RKO (cell line): ENCODE data around the gene SLC26A9.

Source experiments
- DNase-seq: peaks from one replicate; pipeline ENCODE4 v3.0.0-alpha.2; 2016; ENCODE audit warnings: low spot score

SLC26A9 gene, protein sequence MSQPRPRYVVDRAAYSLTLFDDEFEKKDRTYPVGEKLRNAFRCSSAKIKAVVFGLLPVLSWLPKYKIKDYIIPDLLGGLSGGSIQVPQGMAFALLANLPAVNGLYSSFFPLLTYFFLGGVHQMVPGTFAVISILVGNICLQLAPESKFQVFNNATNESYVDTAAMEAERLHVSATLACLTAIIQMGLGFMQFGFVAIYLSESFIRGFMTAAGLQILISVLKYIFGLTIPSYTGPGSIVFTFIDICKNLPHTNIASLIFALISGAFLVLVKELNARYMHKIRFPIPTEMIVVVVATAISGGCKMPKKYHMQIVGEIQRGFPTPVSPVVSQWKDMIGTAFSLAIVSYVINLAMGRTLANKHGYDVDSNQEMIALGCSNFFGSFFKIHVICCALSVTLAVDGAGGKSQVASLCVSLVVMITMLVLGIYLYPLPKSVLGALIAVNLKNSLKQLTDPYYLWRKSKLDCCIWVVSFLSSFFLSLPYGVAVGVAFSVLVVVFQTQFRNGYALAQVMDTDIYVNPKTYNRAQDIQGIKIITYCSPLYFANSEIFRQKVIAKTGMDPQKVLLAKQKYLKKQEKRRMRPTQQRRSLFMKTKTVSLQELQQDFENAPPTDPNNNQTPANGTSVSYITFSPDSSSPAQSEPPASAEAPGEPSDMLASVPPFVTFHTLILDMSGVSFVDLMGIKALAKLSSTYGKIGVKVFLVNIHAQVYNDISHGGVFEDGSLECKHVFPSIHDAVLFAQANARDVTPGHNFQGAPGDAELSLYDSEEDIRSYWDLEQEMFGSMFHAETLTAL

DNA sequence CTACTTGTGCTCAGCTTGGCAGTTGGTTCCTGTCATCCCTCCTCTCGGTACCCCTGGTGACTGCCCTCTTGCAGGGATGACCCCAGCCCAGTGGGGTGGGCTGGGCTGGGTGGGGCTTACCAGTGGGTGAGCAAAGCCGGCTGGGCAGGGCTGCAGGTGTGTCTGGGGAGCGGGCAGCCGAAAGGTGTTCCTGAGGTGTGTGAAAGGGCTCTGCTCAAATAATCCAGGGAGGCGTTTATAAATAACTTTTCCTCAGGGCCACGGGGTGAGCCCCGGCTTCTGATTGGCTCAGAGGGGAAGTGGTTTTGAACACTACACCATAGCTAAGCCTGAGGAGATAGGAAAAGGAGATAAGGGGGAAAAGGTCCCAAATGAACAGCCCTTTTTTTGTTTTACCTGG, at the start of gene SLC26A9:
TSS of gene SLC26A9 (minus strand) at position 212 of the 400 bp plus-strand sequence. CDS start 7,636 bp downstream, outside the sequence.
- no peak for DNase-seq

GRCh38 chr1:205992218-205992882, 49.1 kb upstream of the SLC26A9 start:
- no peak for DNase-seq

- no peak for DNase-seq
Measured at GRCh38 chr1:205991237-205991636, 48.0 kb upstream of the SLC26A9 start.

DNA sequence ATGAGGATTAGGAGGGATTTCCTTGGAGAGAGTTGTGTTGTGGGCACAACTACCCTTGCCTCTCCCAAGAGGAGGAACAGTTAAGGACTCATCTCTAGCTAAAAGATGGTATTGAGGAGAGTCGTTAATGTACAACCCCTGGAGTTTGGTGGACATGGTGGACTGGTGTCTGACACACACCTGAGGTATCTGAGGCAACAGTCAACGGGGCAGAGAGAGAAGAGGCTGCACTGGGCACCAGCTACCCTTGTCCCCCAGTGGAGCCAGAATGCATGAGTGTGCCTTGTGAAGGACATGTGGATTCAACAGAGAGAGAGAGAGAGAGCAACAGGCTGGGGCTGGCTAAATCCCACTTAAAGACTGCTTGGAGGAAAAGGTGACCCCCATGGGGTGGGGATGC, 47.0 kb upstream of the SLC26A9 start:
- DNase-seq = no peak

DNA sequence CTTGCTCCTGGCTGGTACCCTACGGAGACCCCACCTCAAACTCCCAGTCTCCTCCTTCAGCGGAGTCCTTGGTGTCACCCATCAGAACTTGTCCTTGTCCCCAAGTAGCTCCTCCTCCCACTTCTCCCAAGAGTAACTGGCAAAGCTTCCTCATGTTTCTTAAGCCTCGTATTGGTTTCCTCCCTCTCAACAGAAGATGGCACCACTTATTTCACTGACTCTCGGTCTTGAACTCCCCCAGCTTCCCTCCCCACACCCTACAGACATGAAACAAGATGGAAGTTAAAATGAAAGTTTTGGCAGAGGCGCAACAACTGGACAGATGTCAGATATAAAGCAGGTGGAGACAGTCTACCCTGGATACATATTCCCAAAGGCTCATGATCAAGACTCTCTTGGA, 46.5 kb upstream of the SLC26A9 start:
- DNase-seq = no peak

- no peak for DNase-seq
Measured at GRCh38 chr1:205988585-205988995, 45.3 kb upstream of the SLC26A9 start.

- no peak for DNase-seq
Measured at GRCh38 chr1:205986861-205987260, 43.6 kb upstream of the SLC26A9 start.

- peak; percentile 19 for DNase-seq
Measured at GRCh38 chr1:205986292-205986691, 43.0 kb upstream of the SLC26A9 start.

DNA sequence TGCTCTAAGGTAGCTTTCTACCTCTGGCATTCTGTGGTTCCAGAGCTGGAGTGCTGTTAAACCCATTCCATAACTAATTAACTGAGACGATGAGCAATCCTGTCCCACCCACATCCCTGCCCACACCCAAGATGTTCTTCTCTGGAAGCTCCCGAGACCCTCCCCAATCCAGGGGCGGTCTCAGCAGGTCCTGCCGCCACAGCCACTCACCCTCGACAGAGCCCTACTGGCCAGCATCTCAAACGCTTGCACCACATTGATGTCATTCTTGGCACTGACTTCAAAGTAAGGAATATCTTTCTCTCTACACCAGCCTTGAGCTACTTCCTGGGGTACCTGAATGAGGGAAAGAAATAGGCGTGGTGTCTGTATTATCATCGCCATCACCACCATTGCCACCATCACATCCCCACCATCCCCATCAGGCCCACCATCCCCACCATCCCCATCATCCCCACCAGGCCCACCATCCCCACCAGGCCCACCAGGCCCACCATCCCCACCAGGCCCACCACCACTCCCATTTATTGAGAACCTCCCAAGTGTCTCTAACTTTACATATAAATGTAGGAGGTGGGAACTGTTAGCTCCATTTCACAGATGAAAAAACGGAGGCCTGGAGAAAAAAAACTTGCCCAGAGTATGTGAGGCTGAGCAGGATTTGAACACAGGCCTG, 42.2 kb upstream of the SLC26A9 start:
- DNase-seq = no peak

DNA sequence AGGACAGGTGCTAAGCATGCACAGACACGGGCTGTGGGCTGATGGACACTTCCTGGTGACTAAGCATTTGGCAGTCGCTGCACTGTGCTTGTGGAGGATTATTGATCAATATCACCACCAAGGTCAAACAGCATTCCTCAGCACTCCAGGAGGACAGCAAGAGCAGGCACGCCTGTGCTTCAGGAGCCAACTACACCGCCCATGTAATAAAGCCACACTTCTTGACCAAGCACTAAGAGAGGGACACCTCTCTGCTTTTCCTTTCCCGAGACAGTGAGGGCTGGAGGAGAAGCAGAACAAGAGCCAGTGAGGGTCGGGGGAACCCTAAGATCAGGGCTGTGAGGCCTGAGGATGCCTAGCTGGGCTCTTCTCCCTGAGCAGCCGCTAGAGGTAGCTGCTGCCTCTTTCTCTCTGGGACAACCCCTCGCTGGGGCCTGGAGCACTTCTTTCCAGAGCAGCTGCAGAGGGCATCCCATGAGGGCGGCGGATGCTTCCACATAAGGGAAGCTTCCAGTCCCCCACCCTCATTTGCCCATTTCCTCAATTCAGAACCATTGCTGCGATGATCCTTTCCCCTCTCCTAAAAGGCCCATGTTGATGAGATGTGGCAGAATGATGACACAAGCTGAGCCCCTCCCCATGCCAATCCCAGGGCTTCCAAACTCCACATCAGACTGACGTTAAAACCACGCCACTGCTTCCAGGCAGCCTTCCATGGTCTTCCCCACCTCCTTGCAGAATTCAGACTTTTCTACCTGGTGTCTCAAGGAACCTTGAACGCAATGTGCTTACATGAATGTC, 40.9 kb upstream of the SLC26A9 start:
- no peak for DNase-seq

DNA sequence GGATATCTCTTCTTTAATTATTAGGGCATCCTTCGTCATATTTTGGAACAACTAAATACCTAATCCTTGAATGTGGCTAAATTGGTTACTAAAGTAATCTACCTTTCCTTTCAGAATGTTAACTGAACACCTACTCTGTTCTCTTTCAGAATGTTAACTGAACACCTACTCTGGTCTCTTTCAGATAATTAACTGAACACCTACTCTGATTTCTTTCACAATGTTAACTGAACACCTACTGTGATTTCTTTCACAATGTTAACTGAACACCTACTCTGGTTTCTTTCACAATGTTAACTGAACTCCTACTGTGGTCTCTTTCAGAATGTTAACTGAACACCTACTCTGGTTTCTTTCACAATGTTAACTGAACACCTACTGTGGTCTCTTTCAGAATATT, 38.0 kb upstream of the SLC26A9 start:
- DNase-seq = no peak

DNA sequence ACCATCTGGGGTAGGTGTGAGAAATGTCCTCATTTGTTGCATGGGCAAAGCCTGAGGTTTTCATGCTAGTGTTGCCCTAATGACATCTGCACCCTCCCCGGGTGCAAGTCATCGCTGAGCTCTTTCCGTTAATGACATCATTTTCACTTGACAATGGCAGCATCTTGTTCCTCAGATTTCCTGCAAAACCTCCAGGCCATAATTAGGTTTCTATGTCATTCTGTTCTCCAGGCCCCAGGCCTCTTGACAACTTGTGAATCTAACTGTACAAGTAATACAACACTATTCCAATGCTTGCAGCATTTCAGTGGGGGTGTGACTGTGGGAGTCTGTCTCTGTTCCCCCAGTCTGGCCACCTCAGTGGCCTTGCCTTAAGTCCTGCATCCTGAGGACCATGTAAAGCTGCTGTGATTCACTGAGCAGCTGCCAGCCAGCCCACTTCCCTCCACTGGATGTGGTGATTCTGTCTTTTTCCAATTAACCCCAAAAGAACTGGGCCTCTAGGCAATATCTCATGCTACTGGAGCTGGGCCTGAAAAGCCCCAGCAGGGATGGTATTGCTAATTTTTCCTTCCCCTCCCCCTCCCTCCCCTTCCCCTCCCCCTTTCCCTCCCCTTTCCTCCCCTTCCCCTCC, 37.1 kb upstream of the SLC26A9 start:
- no peak for DNase-seq

DNA sequence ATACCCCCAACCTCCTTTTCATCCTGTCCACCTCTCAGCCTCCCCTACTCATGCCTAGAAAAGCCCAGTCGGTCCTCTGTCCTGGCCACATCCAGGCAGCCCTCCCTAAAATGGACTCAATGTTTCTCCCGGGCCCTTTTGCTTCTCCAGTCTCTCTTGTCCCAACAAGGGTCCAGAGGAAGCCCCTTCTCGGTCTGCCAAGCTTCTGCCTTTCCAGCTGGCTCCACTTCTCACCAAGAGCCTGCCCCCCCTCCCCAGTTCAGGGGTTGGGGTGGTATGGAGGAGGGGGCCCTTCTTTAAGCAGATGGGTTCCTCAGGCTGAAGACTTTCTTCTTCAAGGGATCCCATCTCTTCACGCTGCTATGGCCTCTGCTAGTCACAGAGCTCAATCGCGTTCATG, 36.0 kb upstream of the SLC26A9 start:
- no peak for DNase-seq

- DNase-seq = no peak
Measured at GRCh38 chr1:205978676-205979075, 35.4 kb upstream of the SLC26A9 start.

GRCh38 chr1:205977402-205978014, 34.3 kb upstream of the SLC26A9 start:
- peak; percentile 81 for DNase-seq

DNA sequence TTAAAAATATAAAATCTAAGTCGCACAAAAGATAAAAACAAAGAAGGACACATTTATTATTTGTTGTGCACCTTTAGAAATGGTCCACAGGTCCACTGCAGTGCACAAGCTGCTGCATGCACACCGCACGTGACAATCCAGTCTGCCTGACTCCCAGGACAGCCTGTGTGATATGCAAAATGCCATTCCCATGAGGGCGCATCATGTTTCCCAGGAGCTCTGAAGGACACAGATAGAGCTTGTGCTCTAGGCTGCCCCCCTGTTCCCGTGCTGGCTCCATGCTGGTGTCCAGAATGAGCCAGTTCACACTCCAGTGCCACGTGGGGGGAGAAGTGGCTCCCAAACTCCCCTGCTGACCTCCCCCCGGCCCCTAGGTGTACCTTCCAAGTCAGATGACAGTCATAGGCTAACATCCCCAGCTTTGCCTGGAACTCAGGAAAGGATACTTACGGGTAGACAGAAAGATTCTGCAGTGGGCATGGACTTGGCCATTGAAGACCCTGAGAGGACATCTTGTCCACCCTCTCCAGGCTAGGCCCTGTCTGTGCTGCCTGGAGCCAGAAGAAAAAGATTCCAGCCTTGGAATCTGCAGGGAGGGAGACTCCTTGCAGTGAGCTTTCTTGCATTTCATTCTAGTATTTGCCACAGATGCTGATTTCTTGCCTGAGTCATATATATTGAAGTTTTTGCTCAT, 33.6 kb upstream of the SLC26A9 start:
- no peak for DNase-seq

- DNase-seq = no peak
Measured at GRCh38 chr1:205976036-205976435, 32.8 kb upstream of the SLC26A9 start.

GRCh38 chr1:205975387-205975998, 32.2 kb upstream of the SLC26A9 start:
- DNase-seq = no peak

GRCh38 chr1:205974712-205975111, 31.5 kb upstream of the SLC26A9 start:
- DNase-seq = no peak
